Suppressor macrophage treated with lipopolysaccharide for 4 hours (primary cell): ENCODE data around the gene SPSB1.
A peak's percentile ranks its signal among the peaks of the same experiment; 100 is the strongest.

Experiments used
- DNase-seq: peaks from one replicate; pipeline ENCODE4 v3.0.0-alpha.2; 2020

The SPSB1 gene

GRCh38 chr1:9292361-9293240 is at the start of gene SPSB1:
TSS of gene SPSB1 (plus strand) at chr1:9292894. CDS start at chr1:9355892, 62,998 bp downstream.
- DNase-seq, result peak; percentile 93

- DNase-seq, result peak; percentile 53
Measured at GRCh38 chr1:9243066-9243739, 49.5 kb upstream of the SPSB1 start.

GRCh38 chr1:9244501-9245229 is 48.0 kb upstream of the SPSB1 start:
- peak; percentile 39 for DNase-seq

GRCh38 chr1:9245230-9245619 is 47.5 kb upstream of the SPSB1 start:
- no peak for DNase-seq

GRCh38 chr1:9245661-9246060 is 47.0 kb upstream of the SPSB1 start:
- no peak for DNase-seq

- no peak for DNase-seq
Measured at GRCh38 chr1:9246215-9246614, 46.5 kb upstream of the SPSB1 start.

- DNase-seq, result no peak
Measured at GRCh38 chr1:9246841-9247785, 45.6 kb upstream of the SPSB1 start.

GRCh38 chr1:9247894-9248293 is 44.8 kb upstream of the SPSB1 start:
- no peak for DNase-seq

GRCh38 chr1:9248341-9249262 is 44.1 kb upstream of the SPSB1 start:
- no peak for DNase-seq

- DNase-seq, result no peak
Measured at GRCh38 chr1:9249263-9249533, 43.5 kb upstream of the SPSB1 start.

- DNase-seq, result peak; percentile 67
Measured at GRCh38 chr1:9249534-9250410, 42.9 kb upstream of the SPSB1 start.

GRCh38 chr1:9250411-9251381 is 42.0 kb upstream of the SPSB1 start:
- DNase-seq, result no peak

GRCh38 chr1:9251501-9251900 is 41.2 kb upstream of the SPSB1 start:
- no peak for DNase-seq

GRCh38 chr1:9253004-9253403 is 39.7 kb upstream of the SPSB1 start:
- no peak for DNase-seq

GRCh38 chr1:9253453-9254105 is 39.1 kb upstream of the SPSB1 start:
- DNase-seq, result no peak

GRCh38 chr1:9256332-9256731 is 36.4 kb upstream of the SPSB1 start:
- DNase-seq, result no peak

GRCh38 chr1:9257851-9258250 is 34.8 kb upstream of the SPSB1 start:
- DNase-seq, result no peak

- no peak for DNase-seq
Measured at GRCh38 chr1:9258629-9259028, 34.1 kb upstream of the SPSB1 start.
